HG03565 (cell line): Measurements from ENCODE around the gene RPL35.

Experiments used
- ATAC-seq: cut with Tn5 transposase; IDR thresholded peaks from one replicate; pipeline ENCODE4 v1.9.1; 2021; ENCODE audit warnings: mild to moderate bottlenecking, moderate library complexity; ENCODE audit not compliant: unreplicated experiment

Gene RPL35

DNA sequence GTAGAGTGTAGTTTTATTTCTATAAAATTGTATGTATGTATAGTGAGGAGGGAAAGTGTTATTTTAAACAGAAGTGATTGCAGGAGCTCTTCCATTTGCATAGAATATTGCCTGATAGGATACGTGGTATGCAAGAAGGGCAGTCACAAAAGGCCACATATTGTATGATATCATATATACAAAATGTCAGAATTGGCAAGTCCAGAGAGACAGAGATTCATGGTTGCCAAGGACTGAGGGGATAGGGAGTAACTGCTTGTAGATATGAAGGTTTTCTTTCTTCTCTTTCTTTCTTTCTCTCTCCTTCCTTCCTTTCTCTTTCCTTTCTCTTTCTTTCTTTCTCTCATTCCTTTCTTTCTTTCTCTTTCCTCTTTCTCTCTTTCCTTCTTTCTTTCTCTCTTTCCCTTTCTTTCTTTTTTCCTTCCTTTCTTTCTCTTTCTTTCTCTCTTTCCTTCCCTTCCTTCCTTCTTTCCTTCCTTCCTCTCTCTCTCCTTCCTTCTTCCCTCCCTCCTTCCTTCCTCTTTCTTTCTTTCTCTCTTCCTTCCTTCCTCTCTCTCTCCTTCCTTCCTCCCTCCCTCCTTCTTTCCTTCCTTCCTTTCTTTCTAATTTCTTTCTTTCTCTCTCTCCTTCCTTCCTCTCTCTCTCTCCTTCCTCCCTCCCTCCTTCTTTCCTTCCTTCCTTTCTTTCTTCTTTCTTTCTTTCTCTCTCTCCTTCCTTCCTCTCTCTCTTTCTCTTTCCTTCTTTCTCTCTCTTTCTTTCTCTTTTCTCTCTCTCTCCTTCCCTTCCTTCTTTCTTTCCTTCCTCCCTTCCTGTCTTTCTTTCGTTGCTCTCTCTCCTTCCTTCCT, 33.0 kb downstream of the RPL35 start:
- no peak for ATAC-seq

DNA sequence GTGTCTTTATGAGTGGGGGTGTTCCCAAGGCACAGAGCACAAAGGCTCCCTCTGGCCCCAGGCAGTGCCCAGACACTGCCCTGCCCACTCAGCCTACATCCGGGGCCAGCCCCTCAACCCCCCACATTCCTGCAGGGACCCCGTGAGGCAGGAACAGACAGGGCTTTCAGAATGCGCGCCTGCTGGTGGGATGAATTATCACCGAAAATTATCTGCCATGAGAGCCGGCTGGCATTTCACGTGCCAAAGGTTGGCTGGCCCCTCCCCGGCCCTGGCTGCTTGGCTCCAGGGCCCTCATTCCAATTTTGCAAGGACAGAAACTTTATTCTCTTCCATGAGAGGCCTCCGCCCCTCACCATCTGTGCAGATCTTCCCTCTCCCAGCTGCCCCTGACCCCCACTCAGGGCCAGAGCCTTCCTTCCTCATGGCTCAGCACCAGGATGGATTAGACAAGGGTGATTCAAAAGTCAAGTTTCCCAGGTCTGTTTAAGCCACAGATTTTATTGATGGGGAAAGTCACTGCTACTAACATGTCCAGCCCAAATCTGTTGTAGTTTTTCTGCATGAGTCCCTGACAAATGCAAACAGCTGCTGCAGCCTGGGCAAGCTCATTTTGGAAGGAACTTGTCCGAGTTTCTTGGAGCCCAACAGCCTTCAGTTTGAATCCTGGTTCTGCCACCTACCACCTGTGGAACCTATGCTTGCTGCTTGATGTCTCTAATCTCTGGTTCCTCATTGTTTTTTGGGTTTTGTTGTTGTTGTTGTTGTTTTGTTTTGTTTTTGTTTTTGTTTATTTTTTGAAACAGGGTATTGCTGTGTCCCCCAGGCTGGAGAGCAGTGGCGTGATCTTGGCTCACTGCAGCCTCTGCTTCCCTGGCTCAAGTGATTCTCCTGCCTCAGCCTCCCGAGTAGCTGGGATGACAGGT, 40.8 kb downstream of the RPL35 start:
- ATAC-seq: no peak

DNA sequence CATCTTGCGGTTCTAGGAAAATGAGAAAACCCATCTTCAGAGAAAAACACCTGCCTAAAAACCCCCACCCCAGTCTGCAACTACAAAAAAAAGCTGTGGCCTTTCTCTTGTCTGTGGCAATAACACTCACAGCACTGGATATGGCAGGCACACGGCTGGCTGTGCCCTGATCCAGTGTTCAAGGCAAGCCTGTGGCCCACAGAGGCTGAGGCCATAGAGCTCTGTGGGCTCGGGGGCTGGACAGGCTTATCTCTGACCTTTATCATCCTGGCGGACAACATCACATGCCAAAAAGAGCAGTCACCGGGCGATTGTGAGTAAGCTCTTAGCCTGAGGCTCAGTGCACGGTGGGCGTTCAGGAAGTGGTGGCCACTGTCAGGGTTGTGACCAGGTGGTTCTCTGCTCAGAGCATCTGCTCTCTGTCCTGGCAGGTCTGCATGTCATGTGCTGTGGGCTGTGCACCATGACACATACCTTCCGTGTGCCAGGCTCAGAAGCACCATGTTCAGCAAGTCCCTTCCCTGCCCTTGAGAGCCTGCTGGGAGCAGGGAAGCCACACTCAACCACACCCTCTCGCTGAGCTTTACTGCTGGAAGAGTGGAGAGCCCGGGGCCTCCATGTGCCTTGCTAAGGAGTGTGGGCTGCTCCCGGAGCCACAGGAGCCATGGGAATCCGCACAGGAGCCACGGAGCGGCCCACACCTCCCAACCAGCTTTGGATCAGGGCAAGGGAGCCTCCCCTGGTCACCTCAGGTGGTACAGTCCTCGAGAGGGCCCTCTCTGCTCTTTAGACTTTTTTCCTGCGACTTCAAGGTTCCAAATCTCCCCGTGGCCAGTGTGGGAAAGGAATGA, 43.1 kb downstream of the RPL35 start:
- peak; percentile 45 for ATAC-seq

GRCh38 chr9:124815601-124816000, 46.2 kb downstream of the RPL35 start:
- ATAC-seq: no peak

- no peak for ATAC-seq
Observed at GRCh38 chr9:124814164-124814535, 47.6 kb downstream of the RPL35 start.

- no peak for ATAC-seq
Observed at GRCh38 chr9:124813501-124814163, 48.1 kb downstream of the RPL35 start.

GRCh38 chr9:124813041-124813440, 48.7 kb downstream of the RPL35 start:
- ATAC-seq: no peak

- ATAC-seq: no peak
Observed at GRCh38 chr9:124812441-124812876, 49.3 kb downstream of the RPL35 start.

DNA sequence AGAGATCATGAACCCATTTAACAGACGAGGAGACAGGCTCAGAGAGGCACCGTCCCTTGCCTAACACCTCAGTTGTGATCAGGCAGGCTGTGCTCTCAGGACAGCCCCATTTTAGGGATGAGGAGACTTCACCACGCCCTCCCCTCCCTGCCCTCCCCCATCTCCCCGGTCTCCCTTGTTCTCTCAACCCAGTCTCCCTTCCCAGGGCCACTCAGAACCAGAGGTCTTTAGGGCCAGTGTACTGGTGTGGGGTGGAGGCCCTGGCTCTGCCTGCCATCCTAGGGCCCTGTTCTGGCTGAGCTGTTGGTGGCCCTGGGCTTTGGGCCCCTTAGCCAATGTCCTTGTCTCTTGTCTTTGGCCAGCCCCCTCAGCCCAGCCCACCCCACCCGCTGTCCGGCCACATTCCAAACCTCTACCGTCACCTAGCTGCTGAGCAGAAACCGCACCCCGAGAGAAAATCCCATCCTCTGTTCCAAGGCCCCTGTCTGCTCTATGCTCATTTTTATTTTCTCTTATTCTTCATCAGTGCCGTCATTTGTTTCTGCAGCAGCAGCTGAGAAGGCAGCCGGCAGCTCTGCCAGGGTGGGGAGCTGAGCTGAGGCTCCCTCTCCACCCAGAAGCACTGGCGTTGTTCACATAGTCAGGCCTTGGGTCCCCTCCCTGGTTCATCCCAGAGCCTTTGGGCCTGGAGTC, 50.9 kb downstream of the RPL35 start:
- no peak for ATAC-seq

DNA sequence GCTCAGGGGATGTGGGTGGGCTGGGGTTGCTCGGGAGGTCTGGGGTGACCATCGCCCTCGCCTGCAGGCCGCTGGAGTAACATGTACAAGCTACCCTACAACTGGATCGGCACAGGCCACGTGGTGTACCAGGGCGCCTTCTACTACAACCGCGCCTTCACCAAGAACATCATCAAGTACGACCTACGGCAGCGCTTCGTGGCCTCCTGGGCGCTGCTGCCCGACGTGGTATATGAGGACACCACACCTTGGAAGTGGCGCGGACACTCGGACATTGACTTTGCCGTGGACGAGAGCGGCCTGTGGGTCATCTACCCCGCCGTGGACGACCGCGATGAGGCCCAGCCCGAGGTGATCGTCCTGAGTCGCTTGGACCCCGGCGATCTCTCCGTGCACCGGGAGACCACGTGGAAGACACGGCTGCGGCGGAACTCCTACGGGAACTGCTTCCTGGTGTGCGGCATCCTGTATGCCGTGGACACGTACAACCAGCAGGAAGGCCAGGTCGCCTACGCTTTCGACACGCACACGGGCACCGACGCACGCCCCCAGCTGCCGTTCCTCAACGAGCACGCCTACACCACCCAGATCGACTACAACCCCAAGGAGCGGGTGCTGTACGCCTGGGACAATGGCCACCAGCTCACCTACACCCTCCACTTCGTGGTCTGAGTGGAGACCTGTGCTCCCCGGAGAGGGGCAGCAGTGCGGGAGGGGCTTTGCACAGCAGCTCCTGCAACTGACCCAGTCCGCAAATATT, 51.8 kb downstream of the RPL35 start:
- ATAC-seq: no peak

- ATAC-seq: no peak
Observed at GRCh38 chr9:124809211-124809610, 52.5 kb downstream of the RPL35 start.

DNA sequence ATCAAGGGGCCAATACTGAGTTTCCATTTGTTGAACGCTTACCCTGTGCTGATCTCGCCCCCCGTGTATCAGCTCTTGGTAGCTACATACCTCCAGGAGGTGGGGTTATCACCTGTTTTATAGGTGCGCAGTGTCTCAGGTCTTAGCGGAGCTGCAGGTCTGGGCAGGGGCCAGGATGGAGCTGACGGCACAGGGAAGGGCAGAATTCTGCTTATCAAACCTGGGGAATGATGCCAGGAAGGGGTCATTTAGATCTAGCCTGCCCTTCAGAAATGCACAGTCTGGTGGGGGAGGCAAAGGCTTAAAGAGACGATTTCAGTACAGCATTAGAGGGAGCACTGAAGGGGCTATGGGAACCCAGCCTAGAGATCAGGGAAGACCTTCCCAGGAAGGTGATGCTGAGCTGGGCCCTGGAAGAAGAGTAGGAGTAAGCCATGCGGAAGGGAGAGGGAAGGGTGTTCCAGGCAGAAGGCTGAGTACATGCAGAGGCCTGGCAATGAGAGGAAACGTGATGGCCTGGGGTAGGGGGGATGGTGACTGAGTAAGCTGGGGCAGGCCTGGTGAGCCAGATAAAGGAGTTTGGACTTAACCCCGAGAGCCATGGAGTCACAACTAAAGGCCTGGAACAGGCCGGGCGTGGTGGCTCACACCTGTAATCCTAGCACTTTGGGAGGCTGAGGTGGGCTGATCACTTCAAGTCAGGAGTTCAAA, 53.4 kb downstream of the RPL35 start:
- no peak for ATAC-seq
